Measurements from ENCODE around the gene CAMK1D.

- TF ChIP-seq CTCF (IDR thresholded peaks at IDR 0.05) (no peak), POLR2AphosphoS5 (IDR thresholded peaks at IDR 0.05; ENCODE audit: insufficient read depth in 1 of 2, low read depth in 1 of 2) (peak in 1 of 2 donors; percentile 35), POLR2A (IDR thresholded peaks at IDR 0.05) (no peak)
These were observed 65.1 kb downstream of the CAMK1D start for GRCh38 chr10:12414278-12414989.
